ENCODE measurements around the gene ANKUB1. TPM values are rescaled to one million over a fixed set of nuclear protein-coding genes. Genes with fewer than 3 reads are reported as not detected.
A peak's percentile ranks its signal among the peaks of the same experiment; 100 is the strongest.

ANKUB1 gene
- total and polyA plus RNA-seq, 2 experiments from 2014 or later: not detected

DNA sequence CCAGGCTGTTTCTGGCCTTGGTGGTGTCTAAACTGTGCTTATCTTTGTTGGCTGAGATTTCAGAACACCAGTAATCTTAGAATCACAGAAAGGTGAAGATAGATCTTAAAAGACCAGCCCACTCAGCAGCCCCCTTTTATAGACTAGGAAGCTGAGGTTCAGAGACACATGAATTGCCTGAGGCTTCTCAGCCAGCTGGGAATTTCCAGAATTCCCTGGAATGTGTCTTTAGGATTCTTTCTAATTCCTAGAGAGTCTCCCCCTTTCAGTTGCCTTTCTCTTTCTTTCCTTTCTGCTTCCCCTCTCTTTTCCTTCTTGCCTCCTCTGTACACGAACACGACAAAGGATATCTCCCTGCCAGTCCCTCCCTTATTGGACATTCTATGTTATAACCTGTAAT, 19.5 kb downstream of the ANKUB1 start:
- H3K27ac ChIP-seq: no peak overlapping the region
- H3K4me2 ChIP-seq: no peak overlapping the region
- 77% methylated on average over 2 of the region's 2 CpGs for WGBS (ENCODE audit: low lambda C conversion rate, missing lambda C conversion rate)
- H3K9me2 ChIP-seq (replicated peaks; ENCODE audit: insufficient read depth): no peaks in the 10 kb centered on the region
- no peaks in the 10 kb centered on the region for H3K27me3 ChIP-seq
- DNase-seq (ENCODE audit: low spot score): no peak
- no peaks in the 10 kb centered on the region for H4K20me1 ChIP-seq (ENCODE audit: insufficient read depth, poor library complexity, severe bottlenecking)
- no peaks in the 10 kb centered on the region for H3K79me2 ChIP-seq
- H3K4me1 ChIP-seq (ENCODE audit: insufficient read depth): no peaks in the 10 kb centered on the region
- no peaks in the 10 kb centered on the region for H3K9me3 ChIP-seq (ENCODE audit: low read depth)
- no peak for TF ChIP-seq EZH2 (IDR thresholded peaks at IDR 0.05; ENCODE audit: borderline replicate concordance)
- TF ChIP-seq, protein P1, sequence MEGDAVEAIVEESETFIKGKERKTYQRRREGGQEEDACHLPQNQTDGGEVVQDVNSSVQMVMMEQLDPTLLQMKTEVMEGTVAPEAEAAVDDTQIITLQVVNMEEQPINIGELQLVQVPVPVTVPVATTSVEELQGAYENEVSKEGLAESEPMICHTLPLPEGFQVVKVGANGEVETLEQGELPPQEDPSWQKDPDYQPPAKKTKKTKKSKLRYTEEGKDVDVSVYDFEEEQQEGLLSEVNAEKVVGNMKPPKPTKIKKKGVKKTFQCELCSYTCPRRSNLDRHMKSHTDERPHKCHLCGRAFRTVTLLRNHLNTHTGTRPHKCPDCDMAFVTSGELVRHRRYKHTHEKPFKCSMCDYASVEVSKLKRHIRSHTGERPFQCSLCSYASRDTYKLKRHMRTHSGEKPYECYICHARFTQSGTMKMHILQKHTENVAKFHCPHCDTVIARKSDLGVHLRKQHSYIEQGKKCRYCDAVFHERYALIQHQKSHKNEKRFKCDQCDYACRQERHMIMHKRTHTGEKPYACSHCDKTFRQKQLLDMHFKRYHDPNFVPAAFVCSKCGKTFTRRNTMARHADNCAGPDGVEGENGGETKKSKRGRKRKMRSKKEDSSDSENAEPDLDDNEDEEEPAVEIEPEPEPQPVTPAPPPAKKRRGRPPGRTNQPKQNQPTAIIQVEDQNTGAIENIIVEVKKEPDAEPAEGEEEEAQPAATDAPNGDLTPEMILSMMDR (IDR thresholded peaks at IDR 0.05; ENCODE audit: poor library complexity): no peak
- TF ChIP-seq EZH2phosphoT487 (IDR thresholded peaks at IDR 0.05; ENCODE audit: low read depth, severe bottlenecking, unreplicated experiment): no peak
- no peak overlapping the region for H3K4me3 ChIP-seq
- no peaks in the 10 kb centered on the region for H3K36me3 ChIP-seq (replicated peaks; ENCODE audit: insufficient read depth, low read depth)
- H2AFZ ChIP-seq: no peak overlapping the region

DNA sequence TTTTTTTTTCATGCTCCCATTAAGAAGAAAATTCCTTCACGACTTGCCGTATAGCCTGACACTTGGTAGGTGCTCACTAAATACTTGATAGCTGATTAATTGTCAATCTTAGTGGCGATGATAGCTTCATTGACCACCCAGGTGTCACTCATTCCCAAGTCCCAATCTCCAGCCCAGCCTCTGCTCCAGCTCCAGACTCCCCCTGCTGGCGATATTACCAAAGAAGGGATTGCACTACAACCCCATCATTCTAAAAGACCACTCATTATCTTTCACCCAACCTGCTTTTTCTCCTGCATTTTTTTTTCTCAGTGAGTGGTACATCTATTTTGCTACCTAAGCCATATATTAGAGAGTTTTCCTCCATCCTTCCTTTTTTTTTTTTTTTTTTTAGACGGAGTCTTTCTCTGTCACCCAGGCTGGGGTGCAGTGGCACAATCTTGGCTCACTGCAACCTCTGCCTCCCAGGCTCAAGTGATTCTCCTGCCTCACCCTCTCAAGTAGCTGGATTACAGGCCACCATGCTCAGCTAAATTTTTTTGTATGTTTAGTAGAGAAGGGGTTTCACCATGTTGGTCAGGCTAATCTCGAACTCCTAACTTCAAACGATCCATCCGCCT, 20.6 kb downstream of the ANKUB1 start:
- no peak for TF ChIP-seq EZH2 (IDR thresholded peaks at IDR 0.05; ENCODE audit: borderline replicate concordance)
- TF ChIP-seq, protein P1 (IDR thresholded peaks at IDR 0.05; ENCODE audit: poor library complexity): peak; percentile 59
- H3K4me3 ChIP-seq: no peak overlapping the region
- no peak overlapping the region for H3K27ac ChIP-seq
- no peaks in the 10 kb centered on the region for H3K79me2 ChIP-seq
- no peaks in the 10 kb centered on the region for H4K20me1 ChIP-seq (ENCODE audit: insufficient read depth, poor library complexity, severe bottlenecking)
- H3K9me3 ChIP-seq (ENCODE audit: low read depth): no peaks in the 10 kb centered on the region
- peaks cover 4% of the 10 kb centered on the region for H3K27me3 ChIP-seq
- peak; percentile 70 for DNase-seq (ENCODE audit: low spot score)
- 51% methylated on average over 8 of the region's 8 CpGs for WGBS (ENCODE audit: low lambda C conversion rate, missing lambda C conversion rate)
- no peak overlapping the region for H2AFZ ChIP-seq
- no peak overlapping the region for H3K4me2 ChIP-seq
- H3K36me3 ChIP-seq (replicated peaks; ENCODE audit: insufficient read depth, low read depth): no peaks in the 10 kb centered on the region
- H3K4me1 ChIP-seq (ENCODE audit: insufficient read depth): no peaks in the 10 kb centered on the region
- no peaks in the 10 kb centered on the region for H3K9me2 ChIP-seq (replicated peaks; ENCODE audit: insufficient read depth)

DNA sequence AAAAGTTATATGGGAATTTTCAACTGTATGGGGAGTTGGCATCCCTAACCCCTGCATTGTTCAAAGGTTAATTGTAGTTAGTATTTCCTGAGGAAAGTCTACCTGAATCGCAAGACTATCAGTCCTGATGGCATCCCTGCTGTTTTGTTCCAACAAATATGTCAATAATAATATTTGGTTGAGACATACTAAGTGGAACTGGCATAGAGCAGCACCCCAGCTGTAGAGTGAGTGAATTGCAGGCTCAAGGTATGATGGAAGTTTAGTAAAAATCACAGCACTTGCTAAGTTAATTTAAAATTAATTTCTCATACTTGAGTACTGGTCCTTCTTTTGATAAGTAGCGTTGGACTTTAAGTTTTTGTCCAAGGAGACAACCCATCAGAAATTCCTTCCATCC, 22.1 kb downstream of the ANKUB1 start:
- H3K36me3 ChIP-seq (replicated peaks; ENCODE audit: insufficient read depth, low read depth): no peaks in the 10 kb centered on the region
- H3K4me1 ChIP-seq (ENCODE audit: insufficient read depth): no peaks in the 10 kb centered on the region
- H3K9me2 ChIP-seq (replicated peaks; ENCODE audit: insufficient read depth): no peaks in the 10 kb centered on the region
- 82% methylated on average over 2 of the region's 2 CpGs for WGBS (ENCODE audit: low lambda C conversion rate, missing lambda C conversion rate)
- no peak for DNase-seq (ENCODE audit: low spot score)
- no peak overlapping the region for H3K4me2 ChIP-seq
- H4K20me1 ChIP-seq (ENCODE audit: insufficient read depth, poor library complexity, severe bottlenecking): no peaks in the 10 kb centered on the region
- H3K27me3 ChIP-seq: peaks cover 10% of the 10 kb centered on the region
- no peak overlapping the region for H2AFZ ChIP-seq
- H3K79me2 ChIP-seq: no peaks in the 10 kb centered on the region
- no peaks in the 10 kb centered on the region for H3K9me3 ChIP-seq (ENCODE audit: low read depth)
- H3K4me3 ChIP-seq: no peak overlapping the region
- no peak overlapping the region for H3K27ac ChIP-seq
- no peak for TF ChIP-seq EZH2 (IDR thresholded peaks at IDR 0.05; ENCODE audit: borderline replicate concordance)
- TF ChIP-seq, protein P1 (IDR thresholded peaks at IDR 0.05; ENCODE audit: poor library complexity): no peak
- no peak for TF ChIP-seq EZH2phosphoT487 (IDR thresholded peaks at IDR 0.05; ENCODE audit: low read depth, severe bottlenecking, unreplicated experiment)

All from hepatocyte (in vitro differentiated cells).